ENCODE results near the gene CSNK1G3. TPM values are rescaled to one million over a fixed set of nuclear protein-coding genes. Genes with fewer than 3 reads are reported as not detected.

The CSNK1G3 gene
- total RNA-seq, 4 donors from 2014 or later = 36.2 to 51.0 (median 46.4) TPM

GRCh38 chr5:123517476-123517875 lies 5.5 kb downstream of the CSNK1G3 start:
- TF ChIP-seq CTCF (IDR thresholded peaks at IDR 0.05; ENCODE audit: low read depth) = no peak

- TF ChIP-seq CTCF (IDR thresholded peaks at IDR 0.05; ENCODE audit: low read depth) = no peak
These were observed 6.1 kb downstream of the CSNK1G3 start for GRCh38 chr5:123518111-123518510.

- TF ChIP-seq CTCF (IDR thresholded peaks at IDR 0.05; ENCODE audit: low read depth) = no peak
These were observed 8.8 kb downstream of the CSNK1G3 start for GRCh38 chr5:123520677-123521247.

GRCh38 chr5:123524146-123524545 lies 12.2 kb downstream of the CSNK1G3 start:
- no peak for TF ChIP-seq CTCF (IDR thresholded peaks at IDR 0.05; ENCODE audit: low read depth)

DNA sequence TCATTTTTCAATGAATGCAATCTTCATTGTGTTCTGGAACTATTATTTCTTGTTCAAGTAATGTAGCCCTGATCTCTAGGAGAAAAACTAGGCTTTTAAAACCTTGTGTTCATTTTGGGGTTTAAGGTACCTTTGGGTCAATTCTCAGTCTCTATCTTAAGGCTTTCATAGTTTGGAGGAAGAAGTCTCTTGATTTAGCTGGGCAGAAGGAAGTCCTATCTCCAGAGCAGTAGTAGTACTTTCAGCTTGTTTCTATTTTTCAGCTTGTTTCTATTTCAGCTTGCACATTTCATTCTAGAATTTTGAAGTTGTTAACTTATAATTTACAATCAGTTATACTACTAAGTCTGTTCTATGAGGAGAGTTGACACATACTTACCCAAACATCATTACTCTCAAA lies 15.2 kb downstream of the CSNK1G3 start:
- no peak for TF ChIP-seq CTCF (IDR thresholded peaks at IDR 0.05; ENCODE audit: low read depth)

GRCh38 chr5:123528065-123528464 lies 16.1 kb downstream of the CSNK1G3 start:
- TF ChIP-seq CTCF (IDR thresholded peaks at IDR 0.05; ENCODE audit: low read depth) = no peak

- no peak for TF ChIP-seq CTCF (IDR thresholded peaks at IDR 0.05; ENCODE audit: low read depth)
These were observed 16.9 kb downstream of the CSNK1G3 start for GRCh38 chr5:123528878-123529277.

Measured in subcutaneous adipose tissue (tissue), 4 donors.